Measurements from ENCODE around the gene ARRDC1. TPM values are rescaled to one million over a fixed set of nuclear protein-coding genes. Genes with fewer than 3 reads are reported as not detected.

ARRDC1 gene
- polyA plus RNA-seq, 1 donor from 2014 or later: 53.4 TPM

DNA sequence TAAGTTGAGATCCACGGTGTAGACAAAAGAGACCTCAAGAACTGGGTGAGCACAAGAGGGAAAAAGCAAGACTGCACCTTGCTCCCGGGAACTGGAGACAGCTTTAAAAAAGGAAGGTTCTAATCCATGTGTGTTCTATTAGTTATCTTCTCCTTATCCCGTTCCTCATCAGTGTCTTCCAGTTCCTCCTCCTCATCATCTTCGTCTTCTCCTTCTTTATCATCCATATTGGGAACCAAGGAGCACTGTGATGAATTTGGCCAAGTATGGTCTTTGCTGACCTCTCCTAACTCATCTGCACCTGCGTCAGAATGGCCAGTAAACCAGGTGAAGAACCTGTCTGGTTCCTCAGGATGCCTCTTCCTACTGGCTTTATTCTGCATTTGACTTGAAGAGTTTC lies 35.4 kb downstream of the ARRDC1 start:
- Histone ChIP-seq H3K9me3 (ENCODE audit: low read length) (no peaks in the 10 kb centered on the region), H3K9me2 (ENCODE audit: insufficient read depth, low read length) (no peaks in the 10 kb centered on the region), H3K4me3 (ENCODE audit: low read length) (no peak overlapping the region), H3K9ac (ENCODE audit: low read length) (no peak overlapping the region), H3F3A (ENCODE audit: insufficient read depth, low read length, poor library complexity, severe bottlenecking) (no peaks in the 10 kb centered on the region), H3K27me3 (ENCODE audit: insufficient read depth, low read depth, low read length) (no peaks in the 10 kb centered on the region), H2AFZ (ENCODE audit: low read depth, low read length) (no peak overlapping the region), H3K36me3 (ENCODE audit: insufficient read depth, low read length) (no peaks in the 10 kb centered on the region), H3K27ac (ENCODE audit: low read length) (no peak overlapping the region), H3K4me2 (ENCODE audit: low read length) (no peak overlapping the region), H4K20me1 (ENCODE audit: insufficient read depth) (no peaks in the 10 kb centered on the region), H3K79me2 (replicated peaks; ENCODE audit: insufficient read depth, low read length) (peaks cover 79% of the 10 kb centered on the region)
- TF ChIP-seq POLR2AphosphoS5 (IDR thresholded peaks at IDR 0.05) (no peak), EP300 (conservative IDR thresholded peaks at IDR 0.05; ENCODE audit: poor library complexity, severe bottlenecking) (no peak), TAF1 (IDR thresholded peaks at IDR 0.05; ENCODE audit: low read depth) (no peak), MXI1 (conservative IDR thresholded peaks at IDR 0.05; ENCODE audit: poor library complexity, severe bottlenecking) (no peak)

DNA sequence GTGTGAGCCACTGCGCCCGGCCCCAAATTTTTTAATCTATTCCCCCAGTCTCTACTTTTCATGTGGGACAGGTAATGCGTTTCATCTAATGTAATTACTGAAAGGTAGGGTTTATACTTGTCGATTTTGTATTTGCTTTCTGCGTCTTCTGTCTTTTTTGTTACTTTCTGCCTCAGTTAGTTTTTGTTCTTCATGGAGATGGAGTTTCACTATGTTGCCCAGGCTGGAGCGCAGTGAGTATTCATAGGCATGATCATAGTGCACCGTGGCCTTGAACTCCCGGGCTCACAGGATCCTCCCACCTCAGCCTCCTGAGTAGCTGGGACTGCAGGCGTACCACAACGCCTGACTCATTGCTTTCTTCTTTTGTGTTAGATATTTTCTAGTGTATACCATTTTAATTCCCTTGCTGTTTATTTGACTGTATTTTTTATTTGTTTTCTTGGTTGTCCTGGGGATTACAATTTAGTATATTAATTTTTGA lies 36.7 kb downstream of the ARRDC1 start:
- Histone ChIP-seq H4K20me1 (ENCODE audit: insufficient read depth) (no peaks in the 10 kb centered on the region), H3K27ac (ENCODE audit: low read length) (no peak overlapping the region), H2AFZ (ENCODE audit: low read depth, low read length) (no peak overlapping the region), H3K9me3 (ENCODE audit: low read length) (no peaks in the 10 kb centered on the region), H3K79me2 (replicated peaks; ENCODE audit: insufficient read depth, low read length) (peaks cover 75% of the 10 kb centered on the region), H3F3A (ENCODE audit: insufficient read depth, low read length, poor library complexity, severe bottlenecking) (no peaks in the 10 kb centered on the region), H3K9me2 (ENCODE audit: insufficient read depth, low read length) (no peaks in the 10 kb centered on the region), H3K4me3 (ENCODE audit: low read length) (no peak overlapping the region), H3K27me3 (ENCODE audit: insufficient read depth, low read depth, low read length) (no peaks in the 10 kb centered on the region), H3K9ac (ENCODE audit: low read length) (no peak overlapping the region), H3K4me2 (ENCODE audit: low read length) (no peak overlapping the region), H3K36me3 (ENCODE audit: insufficient read depth, low read length) (no peaks in the 10 kb centered on the region)
- no peak for TF ChIP-seq TAF1 (IDR thresholded peaks at IDR 0.05; ENCODE audit: low read depth)
- TF ChIP-seq SMC3 (conservative IDR thresholded peaks at IDR 0.05; ENCODE audit: poor library complexity): no peak
- TF ChIP-seq RAD21 (conservative IDR thresholded peaks at IDR 0.05): no peak
- no peak for TF ChIP-seq EZH2 (IDR thresholded peaks at IDR 0.05; ENCODE audit: borderline replicate concordance, insufficient read depth, low read length, poor library complexity, severe bottlenecking)
- TF ChIP-seq POLR2AphosphoS5 (IDR thresholded peaks at IDR 0.05): no peak
- TF ChIP-seq, protein P1, sequence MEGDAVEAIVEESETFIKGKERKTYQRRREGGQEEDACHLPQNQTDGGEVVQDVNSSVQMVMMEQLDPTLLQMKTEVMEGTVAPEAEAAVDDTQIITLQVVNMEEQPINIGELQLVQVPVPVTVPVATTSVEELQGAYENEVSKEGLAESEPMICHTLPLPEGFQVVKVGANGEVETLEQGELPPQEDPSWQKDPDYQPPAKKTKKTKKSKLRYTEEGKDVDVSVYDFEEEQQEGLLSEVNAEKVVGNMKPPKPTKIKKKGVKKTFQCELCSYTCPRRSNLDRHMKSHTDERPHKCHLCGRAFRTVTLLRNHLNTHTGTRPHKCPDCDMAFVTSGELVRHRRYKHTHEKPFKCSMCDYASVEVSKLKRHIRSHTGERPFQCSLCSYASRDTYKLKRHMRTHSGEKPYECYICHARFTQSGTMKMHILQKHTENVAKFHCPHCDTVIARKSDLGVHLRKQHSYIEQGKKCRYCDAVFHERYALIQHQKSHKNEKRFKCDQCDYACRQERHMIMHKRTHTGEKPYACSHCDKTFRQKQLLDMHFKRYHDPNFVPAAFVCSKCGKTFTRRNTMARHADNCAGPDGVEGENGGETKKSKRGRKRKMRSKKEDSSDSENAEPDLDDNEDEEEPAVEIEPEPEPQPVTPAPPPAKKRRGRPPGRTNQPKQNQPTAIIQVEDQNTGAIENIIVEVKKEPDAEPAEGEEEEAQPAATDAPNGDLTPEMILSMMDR (IDR thresholded peaks at IDR 0.05; ENCODE audit: poor library complexity, severe bottlenecking): no peak
- TF ChIP-seq EP300 (conservative IDR thresholded peaks at IDR 0.05; ENCODE audit: poor library complexity, severe bottlenecking): no peak

DNA sequence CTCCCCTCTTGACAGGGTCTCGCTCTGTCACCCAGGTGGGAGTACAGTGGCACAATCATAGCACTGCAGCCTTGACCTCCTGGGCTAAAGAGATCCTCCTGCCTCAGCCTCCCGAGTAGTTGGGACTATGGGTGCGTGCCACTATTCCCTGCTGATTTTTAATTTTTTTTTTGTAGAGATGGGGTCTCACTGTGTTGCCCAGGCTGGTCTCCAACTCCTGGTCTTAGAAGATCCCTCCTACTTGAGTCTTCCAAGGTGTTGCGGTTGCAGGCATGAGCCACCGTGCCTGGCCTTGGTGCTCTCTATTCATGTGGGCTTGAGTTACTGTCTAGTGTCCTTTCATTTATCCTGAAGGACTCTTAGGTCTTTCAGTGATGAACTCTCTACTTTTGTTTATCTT lies 37.4 kb downstream of the ARRDC1 start:
- Histone ChIP-seq H3K9ac (ENCODE audit: low read length) (no peak overlapping the region), H3K79me2 (replicated peaks; ENCODE audit: insufficient read depth, low read length) (peaks cover 69% of the 10 kb centered on the region), H3F3A (ENCODE audit: insufficient read depth, low read length, poor library complexity, severe bottlenecking) (no peaks in the 10 kb centered on the region), H2AFZ (ENCODE audit: low read depth, low read length) (no peak overlapping the region), H3K36me3 (ENCODE audit: insufficient read depth, low read length) (no peaks in the 10 kb centered on the region), H3K9me3 (ENCODE audit: low read length) (no peaks in the 10 kb centered on the region), H3K4me2 (ENCODE audit: low read length) (no peak overlapping the region), H3K27me3 (ENCODE audit: insufficient read depth, low read depth, low read length) (no peaks in the 10 kb centered on the region), H3K4me3 (ENCODE audit: low read length) (no peak overlapping the region), H4K20me1 (ENCODE audit: insufficient read depth) (no peaks in the 10 kb centered on the region), H3K27ac (ENCODE audit: low read length) (no peak overlapping the region), H3K9me2 (ENCODE audit: insufficient read depth, low read length) (no peaks in the 10 kb centered on the region)
- TF ChIP-seq EP300 (conservative IDR thresholded peaks at IDR 0.05; ENCODE audit: poor library complexity, severe bottlenecking) (no peak), RAD21 (conservative IDR thresholded peaks at IDR 0.05) (no peak), SMC3 (conservative IDR thresholded peaks at IDR 0.05; ENCODE audit: poor library complexity) (no peak), TAF1 (IDR thresholded peaks at IDR 0.05; ENCODE audit: low read depth) (no peak), EZH2 (IDR thresholded peaks at IDR 0.05; ENCODE audit: borderline replicate concordance, insufficient read depth, low read length, poor library complexity, severe bottlenecking) (no peak), POLR2AphosphoS5 (IDR thresholded peaks at IDR 0.05) (no peak), MXI1 (conservative IDR thresholded peaks at IDR 0.05; ENCODE audit: poor library complexity, severe bottlenecking) (no peak)
- TF ChIP-seq, protein P1 (IDR thresholded peaks at IDR 0.05; ENCODE audit: poor library complexity, severe bottlenecking): no peak
- TF ChIP-seq, protein P2, sequence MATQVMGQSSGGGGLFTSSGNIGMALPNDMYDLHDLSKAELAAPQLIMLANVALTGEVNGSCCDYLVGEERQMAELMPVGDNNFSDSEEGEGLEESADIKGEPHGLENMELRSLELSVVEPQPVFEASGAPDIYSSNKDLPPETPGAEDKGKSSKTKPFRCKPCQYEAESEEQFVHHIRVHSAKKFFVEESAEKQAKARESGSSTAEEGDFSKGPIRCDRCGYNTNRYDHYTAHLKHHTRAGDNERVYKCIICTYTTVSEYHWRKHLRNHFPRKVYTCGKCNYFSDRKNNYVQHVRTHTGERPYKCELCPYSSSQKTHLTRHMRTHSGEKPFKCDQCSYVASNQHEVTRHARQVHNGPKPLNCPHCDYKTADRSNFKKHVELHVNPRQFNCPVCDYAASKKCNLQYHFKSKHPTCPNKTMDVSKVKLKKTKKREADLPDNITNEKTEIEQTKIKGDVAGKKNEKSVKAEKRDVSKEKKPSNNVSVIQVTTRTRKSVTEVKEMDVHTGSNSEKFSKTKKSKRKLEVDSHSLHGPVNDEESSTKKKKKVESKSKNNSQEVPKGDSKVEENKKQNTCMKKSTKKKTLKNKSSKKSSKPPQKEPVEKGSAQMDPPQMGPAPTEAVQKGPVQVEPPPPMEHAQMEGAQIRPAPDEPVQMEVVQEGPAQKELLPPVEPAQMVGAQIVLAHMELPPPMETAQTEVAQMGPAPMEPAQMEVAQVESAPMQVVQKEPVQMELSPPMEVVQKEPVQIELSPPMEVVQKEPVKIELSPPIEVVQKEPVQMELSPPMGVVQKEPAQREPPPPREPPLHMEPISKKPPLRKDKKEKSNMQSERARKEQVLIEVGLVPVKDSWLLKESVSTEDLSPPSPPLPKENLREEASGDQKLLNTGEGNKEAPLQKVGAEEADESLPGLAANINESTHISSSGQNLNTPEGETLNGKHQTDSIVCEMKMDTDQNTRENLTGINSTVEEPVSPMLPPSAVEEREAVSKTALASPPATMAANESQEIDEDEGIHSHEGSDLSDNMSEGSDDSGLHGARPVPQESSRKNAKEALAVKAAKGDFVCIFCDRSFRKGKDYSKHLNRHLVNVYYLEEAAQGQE (IDR thresholded peaks at IDR 0.05; ENCODE audit: borderline replicate concordance): no peak
